Sciatic nerve (tissue), 2 donors: ENCODE results near the gene LRP10. TPM values are rescaled to one million over a fixed set of nuclear protein-coding genes. Genes with fewer than 3 reads are reported as not detected.
A peak's percentile ranks its signal among the peaks of the same experiment; 100 is the strongest.
"Not testable (repeated sequence)": the region's sequence is repeated elsewhere in the genome, so short reads cannot be mapped to it uniquely, and the experiment has no call there.

Experiments
- ATAC-seq: fragments of 200-7000 bp; cut with Tn5 transposase; one replicate; pipeline ENCODE4 v1.9.1; 2020; ENCODE audit warnings: mild to moderate bottlenecking, moderate library complexity
- DNase-seq: peaks from one replicate; pipeline ENCODE4 v3.0.0-alpha.2; 2020; ENCODE audit warnings: low spot score
- intact Hi-C: fragments of 100-400 bp; cut with DNase I; formaldehyde crosslinking; loops from one replicate; pipeline ENCODE4 v1.14.2; 2022
- total RNA-seq: library from RNA; stranded (reverse); fragmentation: NEBNext Ultra II Directional; extraction: Animal tissue kit (Norgen Biotek cat#: 25700); gene quantifications from one replicate; pipeline ENCODE4 v1.2.1, GENCODE V29; 2021
- donor health status: DM: no; HTN: no; CAD: no.
- donor health status: DM: no; HTN: no; CAD: no.

LRP10 gene
- total RNA-seq, 1 donor from 2014 or later = 106 TPM

- ATAC-seq = no peak
- DNase-seq = no peak
- intact Hi-C loops = loop anchor here (5.0 kb wide), 1 partner anchor 33 kb away; no protein-coding TSS in a partner anchor
Observed at GRCh38 chr14:22854963-22855724, 16.4 kb upstream of the LRP10 start.

DNA sequence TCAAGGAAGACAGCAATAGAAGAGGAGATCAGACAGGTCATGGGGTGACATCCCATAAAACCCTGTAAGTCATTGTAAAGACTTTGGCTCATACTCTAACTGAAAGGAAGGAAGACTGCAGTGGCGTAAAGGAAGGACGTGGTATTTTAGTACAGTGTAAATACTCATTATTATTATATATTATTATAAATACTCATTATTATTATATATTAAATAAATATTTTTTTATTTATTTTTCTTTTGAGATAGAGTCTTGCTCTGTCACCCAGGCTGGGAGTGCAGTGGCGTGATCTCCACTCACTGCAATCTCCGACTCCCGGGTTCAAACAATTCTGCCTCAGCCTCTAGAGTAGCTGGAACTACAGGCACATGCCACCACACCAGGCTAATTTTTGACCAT, 15.1 kb upstream of the LRP10 start:
- intact Hi-C loops = loop anchor here (5.0 kb wide), 1 partner anchor 34 kb away; no protein-coding TSS in a partner anchor

GRCh38 chr14:22860377-22860776, 11.2 kb upstream of the LRP10 start:
- ATAC-seq, DNase-seq, intact Hi-C loops: not testable (repeated sequence)

More for the DNA sequence above, 15.1 kb upstream of the LRP10 start:
- DNase-seq (no peak), ATAC-seq (no peak)

- intact Hi-C loops = no loop called here
- ATAC-seq (no peak), DNase-seq (no peak)
Observed at GRCh38 chr14:22861651-22862050, 9.9 kb upstream of the LRP10 start.

DNA sequence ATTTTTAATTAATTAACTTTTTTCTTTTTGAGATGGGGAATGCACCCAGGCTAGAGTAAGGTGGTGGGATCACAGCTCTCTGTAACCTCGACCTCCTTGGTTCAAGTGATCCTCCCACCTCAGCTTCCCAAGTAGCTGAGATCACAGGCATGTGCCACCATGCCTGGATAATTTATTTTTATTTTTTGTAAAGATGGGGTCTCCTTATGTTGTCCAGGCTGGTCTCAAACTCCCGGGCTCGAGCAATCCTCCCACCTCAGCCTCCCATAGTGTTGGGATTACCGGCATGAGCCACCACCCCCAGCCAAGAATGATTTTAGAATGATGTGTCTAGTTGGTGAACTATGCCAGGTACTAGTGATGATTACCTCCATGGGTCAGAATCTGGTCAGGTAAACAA, 6.6 kb upstream of the LRP10 start:
- ATAC-seq (no peak), DNase-seq (no peak)
- intact Hi-C loops = no loop called here

DNA sequence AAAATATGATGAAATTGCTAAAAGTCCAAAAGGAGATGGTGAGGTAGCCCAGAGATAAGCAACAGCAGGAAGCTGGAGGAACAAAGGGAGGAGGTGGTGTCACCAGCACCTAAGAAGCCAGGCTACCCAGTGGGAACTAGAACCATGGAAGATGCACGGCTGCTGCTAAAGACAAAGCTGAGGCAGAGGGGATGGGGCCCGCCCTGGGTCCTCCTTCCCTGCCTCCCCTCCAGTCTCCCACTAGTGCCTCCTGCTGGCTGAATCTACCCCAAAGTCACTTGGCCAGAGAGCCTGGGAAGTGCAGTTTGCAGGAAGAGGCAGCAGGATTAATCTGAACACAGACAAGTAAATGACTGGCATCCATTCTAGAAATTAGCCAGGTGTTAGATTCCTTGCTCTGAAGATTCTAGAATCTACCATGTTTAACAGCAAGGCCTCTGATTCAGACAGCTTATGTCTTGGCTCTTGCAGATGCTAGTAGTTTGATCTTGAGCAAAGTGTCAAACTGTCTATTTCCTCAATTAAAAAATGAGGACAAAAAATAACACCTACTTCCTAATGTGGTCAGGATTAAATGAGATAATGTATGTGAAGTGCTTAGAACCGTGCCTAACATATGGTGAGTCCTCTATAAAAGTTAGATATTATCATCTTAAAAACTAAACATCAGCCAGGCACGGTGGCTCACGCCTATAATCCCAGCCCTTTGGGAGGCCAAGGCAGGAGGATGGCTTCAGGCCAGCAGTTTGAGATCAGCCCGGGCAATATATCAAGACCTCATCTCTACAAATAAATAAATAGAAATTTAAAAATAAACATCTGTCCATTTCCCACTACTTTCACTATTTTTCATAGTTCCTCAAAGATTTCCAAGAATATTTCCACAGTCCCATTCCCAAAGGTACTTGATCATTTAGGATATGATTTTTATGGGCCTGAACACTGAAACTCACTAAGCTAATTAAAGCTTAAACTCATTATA, 5.8 kb upstream of the LRP10 start:
- ATAC-seq = no peak
- intact Hi-C loops = no loop called here
- DNase-seq = no peak

DNA sequence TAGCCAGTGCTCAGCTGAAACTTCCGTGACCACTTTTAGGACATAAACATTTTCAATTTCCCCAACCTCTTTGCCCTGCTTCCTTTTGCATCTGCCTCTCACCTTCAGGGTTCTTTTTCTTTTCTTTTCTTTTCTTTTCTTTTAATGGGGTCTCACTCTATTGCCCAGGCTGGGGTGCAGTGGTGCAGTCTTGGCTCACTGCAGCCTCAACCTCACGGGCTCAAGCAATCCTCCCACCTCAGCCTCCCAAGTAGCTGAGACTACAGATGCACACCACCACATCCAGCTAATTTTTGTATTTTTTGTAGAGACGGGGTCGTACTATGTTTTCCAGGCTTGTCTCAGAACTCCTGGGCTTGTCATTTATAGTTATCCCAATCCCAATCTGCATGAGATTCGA, 4.7 kb upstream of the LRP10 start:
- intact Hi-C loops = no loop called here
- DNase-seq (no peak), ATAC-seq (no peak)

- ATAC-seq (peak; percentile 5), DNase-seq (no peak)
- intact Hi-C loops = no loop called here
Observed at GRCh38 chr14:22870811-22871223, 723 bp upstream of the LRP10 start.

DNA sequence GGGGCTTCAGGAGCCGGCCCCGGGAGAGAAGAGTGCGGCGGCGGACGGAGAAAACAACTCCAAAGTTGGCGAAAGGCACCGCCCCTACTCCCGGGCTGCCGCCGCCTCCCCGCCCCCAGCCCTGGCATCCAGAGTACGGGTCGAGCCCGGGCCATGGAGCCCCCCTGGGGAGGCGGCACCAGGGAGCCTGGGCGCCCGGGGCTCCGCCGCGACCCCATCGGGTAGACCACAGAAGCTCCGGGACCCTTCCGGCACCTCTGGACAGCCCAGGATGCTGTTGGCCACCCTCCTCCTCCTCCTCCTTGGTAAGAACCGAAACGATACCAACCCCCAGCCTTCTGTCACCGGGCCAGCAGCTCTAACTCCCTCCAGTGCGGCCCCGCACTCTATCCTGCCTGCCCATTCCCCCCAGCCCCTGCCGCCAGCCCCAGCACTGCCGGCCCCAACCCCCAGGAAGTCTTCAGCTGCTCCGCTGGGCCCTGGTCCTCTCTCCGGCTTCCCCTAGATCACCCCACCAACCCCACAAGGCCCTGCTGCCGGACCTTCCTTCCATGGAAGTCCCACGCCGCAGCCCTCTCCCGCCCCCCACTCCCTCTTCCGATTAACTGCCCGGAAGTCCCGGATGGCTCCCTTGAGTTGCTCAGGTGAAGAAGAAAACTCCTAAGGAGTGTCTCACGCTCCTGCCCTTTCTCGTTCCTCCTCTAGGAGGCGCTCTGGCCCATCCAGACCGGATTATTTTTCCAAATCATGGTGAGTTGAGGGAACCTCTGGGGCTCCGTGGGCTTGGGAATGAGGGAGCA, 693 bp downstream of the LRP10 start:
- intact Hi-C loops = no loop called here
- DNase-seq (peak; percentile 92), ATAC-seq (peak; percentile 70)

DNA sequence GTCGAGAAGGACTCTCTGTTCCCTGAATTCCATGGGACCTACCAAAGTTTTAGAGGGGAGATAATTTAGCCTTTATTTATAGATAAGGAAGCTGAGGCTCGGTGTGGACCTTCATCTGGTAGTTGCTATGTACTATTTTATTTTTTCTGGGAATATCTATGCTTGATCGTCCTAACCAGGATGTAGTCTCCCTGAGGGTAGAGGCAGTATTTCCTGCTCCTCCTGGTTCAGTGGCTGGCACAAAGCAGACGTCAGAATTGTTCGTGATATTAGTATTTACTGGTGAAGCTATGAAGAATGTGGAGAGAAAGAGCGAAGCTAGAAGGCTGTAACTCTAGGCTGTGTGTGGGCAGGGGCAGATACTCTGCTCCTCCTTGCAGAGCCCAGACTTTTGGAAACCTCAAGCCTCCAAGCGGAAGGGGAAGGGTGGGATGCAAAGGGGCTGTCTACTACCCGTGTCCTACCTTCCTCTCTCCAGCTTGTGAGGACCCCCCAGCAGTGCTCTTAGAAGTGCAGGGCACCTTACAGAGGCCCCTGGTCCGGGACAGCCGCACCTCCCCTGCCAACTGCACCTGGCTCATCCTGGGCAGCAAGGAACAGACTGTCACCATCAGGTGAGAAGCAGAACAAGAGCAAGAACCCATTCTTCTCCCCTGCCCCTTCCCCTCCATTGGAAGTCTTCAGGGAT, 1.4 kb downstream of the LRP10 start:
- no peak for DNase-seq
- intact Hi-C loops = no loop called here

DNA sequence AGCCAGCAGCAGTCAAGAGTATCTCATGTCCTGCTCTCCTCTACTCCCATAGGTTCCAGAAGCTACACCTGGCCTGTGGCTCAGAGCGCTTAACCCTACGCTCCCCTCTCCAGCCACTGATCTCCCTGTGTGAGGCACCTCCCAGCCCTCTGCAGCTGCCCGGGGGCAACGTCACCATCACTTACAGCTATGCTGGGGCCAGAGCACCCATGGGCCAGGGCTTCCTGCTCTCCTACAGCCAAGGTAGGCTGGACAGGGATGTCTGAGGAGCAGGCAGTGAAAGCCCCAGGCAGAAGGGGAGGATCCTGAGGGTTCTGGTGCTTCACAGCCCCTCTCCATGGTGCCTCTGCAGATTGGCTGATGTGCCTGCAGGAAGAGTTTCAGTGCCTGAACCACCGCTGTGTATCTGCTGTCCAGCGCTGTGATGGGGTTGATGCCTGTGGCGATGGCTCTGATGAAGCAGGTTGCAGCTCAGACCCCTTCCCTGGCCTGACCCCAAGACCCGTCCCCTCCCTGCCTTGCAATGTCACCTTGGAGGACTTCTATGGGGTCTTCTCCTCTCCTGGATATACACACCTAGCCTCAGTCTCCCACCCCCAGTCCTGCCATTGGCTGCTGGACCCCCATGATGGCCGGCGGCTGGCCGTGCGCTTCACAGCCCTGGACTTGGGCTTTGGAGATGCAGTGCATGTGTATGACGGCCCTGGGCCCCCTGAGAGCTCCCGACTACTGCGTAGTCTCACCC, 3.6 kb downstream of the LRP10 start:
- ATAC-seq = no peak
- intact Hi-C loops = no loop called here

More for the DNA sequence above, 1.4 kb downstream of the LRP10 start:
- ATAC-seq = no peak

GRCh38 chr14:22875748-22876319, 4.3 kb downstream of the LRP10 start:
- no peak for ATAC-seq
- intact Hi-C loops = no loop called here
- no peak for DNase-seq

More for the DNA sequence above, 3.6 kb downstream of the LRP10 start:
- no peak for DNase-seq

- DNase-seq (no peak), ATAC-seq (no peak)
- intact Hi-C loops = no loop called here
Observed at GRCh38 chr14:22877000-22877501, 5.5 kb downstream of the LRP10 start.

- DNase-seq = no peak
- no peak for ATAC-seq
- intact Hi-C loops = no loop called here
Observed at GRCh38 chr14:22878271-22879246, 7.0 kb downstream of the LRP10 start.

DNA sequence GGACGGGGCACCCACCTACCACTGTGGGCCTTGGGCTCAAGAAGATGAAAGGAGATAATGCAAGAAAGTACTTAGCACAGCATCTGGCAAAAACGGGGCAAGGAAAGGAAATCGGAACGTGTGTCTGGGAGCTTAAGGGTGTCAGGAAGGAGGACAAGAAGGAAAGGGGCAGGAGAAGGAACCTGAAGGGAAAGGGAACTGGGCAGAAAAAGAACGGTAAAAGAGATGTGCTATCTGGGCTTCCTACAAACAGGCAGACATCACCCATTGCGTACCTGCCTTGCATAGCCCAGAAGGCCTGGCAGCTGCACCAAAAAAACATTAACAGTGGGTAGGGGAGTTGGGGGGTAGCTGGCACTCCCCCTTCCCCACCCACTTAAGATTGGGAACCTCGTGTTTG, 10.5 kb downstream of the LRP10 start:
- no peak for DNase-seq
- ATAC-seq = no peak
- intact Hi-C loops = no loop called here

DNA sequence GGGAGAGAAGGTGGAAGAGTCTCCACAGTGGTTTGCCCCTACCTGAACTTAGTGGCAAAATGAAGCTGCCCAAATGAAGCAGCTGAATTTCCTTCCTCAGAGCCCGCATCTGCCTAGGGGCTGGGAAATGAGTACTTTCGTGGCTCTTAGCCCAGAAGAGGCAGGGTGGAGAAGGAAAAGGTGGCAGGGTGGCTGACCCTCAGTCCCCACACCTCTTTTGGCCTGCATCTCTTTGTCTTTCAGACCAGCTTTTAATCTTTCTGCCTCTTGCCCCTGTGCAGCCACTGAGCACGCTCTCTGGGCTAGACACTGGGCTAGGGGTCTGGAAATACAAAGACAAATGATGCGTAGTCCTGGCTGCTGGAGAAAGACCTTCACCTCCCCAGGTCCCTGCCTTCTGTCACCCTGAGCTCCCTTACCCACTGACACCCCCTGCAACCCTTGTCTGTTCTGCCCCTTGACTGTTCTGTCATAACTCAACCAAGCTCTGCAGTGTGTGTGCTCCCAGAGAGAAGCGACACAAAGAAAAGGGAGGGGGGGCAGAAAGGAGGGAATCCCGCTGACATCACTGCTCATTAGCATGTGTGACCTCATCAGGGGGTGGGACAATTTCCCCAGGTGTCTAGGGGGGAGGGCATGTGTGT, 11.1 kb downstream of the LRP10 start:
- intact Hi-C loops = no loop called here
- no peak for ATAC-seq
- no peak for DNase-seq
